OCI-LY1 (cell line): Measurements from ENCODE around the gene GORASP1.
A peak's percentile ranks its signal among the peaks of the same experiment; 100 is the strongest.

Experiments
- H2AFZ ChIP-seq: fragments of 200-600 bp; sonication (generic), shearing (Covaris generic); 2 replicates; pipeline ENCODE4 v1.6.0; 2014; ENCODE audit warnings: antibody characterized with exemption, mild to moderate bottlenecking, low read length
- H3F3A ChIP-seq: fragments of 200-600 bp; sonication (generic), shearing (Covaris generic); 2 replicates; pipeline ENCODE4 v1.6.0; 2014; ENCODE audit warnings: mild to moderate bottlenecking, antibody characterized with exemption, low read length, moderate library complexity; ENCODE audit not compliant: insufficient read depth
- H3K27ac ChIP-seq: fragments of 200-600 bp; sonication (generic); 2 replicates; pipeline ENCODE4 v1.5.1; 2014; ENCODE audit warnings: low read length, mixed run types, mild to moderate bottlenecking, low read depth; ENCODE audit not compliant: poor library complexity, severe bottlenecking
- H3K27me3 ChIP-seq: fragments of 200-600 bp; sonication (generic); 2 replicates; pipeline ENCODE4 v1.6.0; 2014; ENCODE audit warnings: antibody characterized with exemption, mild to moderate bottlenecking, low read length, moderate library complexity; ENCODE audit not compliant: insufficient read depth
- H3K36me3 ChIP-seq: fragments of 200-600 bp; sonication (generic); 2 replicates; pipeline ENCODE4 v1.6.1; 2014; ENCODE audit warnings: mild to moderate bottlenecking, antibody characterized with exemption, low read length, moderate library complexity, mixed read lengths; ENCODE audit not compliant: insufficient read depth
- H3K4me1 ChIP-seq: fragments of 200-600 bp; sonication (generic); 2 replicates; pipeline ENCODE4 v1.5.1; 2014; ENCODE audit warnings: mild to moderate bottlenecking, low read length, moderate library complexity; ENCODE audit not compliant: insufficient read depth, severe bottlenecking
- H3K4me2 ChIP-seq: fragments of 200-600 bp; sonication (generic), shearing (Covaris generic); 2 replicates; pipeline ENCODE4 v1.6.1; 2014; ENCODE audit warnings: low read length
- H3K4me3 ChIP-seq: fragments of 200-600 bp; sonication (generic); 2 replicates; pipeline ENCODE4 v1.5.1; 2014; ENCODE audit warnings: low read length, low read depth, mild to moderate bottlenecking, mixed read lengths; ENCODE audit not compliant: poor library complexity, severe bottlenecking
- H3K79me2 ChIP-seq: fragments of 200-600 bp; shearing (Covaris generic); 2 replicates; pipeline ENCODE4 v1.6.1; 2016; ENCODE audit warnings: mixed run types, low read length, mixed read lengths; ENCODE audit not compliant: insufficient read depth
- H3K9ac ChIP-seq: fragments of 200-600 bp; sonication (generic), shearing (Covaris generic); 2 replicates; pipeline ENCODE4 v1.6.1; 2014; ENCODE audit warnings: mild to moderate bottlenecking, low read length, mixed read lengths
- H3K9me2 ChIP-seq: fragments of 200-600 bp; sonication (generic), shearing (Covaris generic); 2 replicates; pipeline ENCODE4 v1.6.1; 2014; ENCODE audit warnings: low read depth, mild to moderate bottlenecking, low read length, mixed read lengths
- H3K9me3 ChIP-seq: fragments of 200-600 bp; shearing (Covaris generic); 2 replicates; pipeline ENCODE4 v1.6.1; 2014; ENCODE audit warnings: low read length, mixed read lengths
- H4K20me1 ChIP-seq: fragments of 200-600 bp; sonication (generic), shearing (Covaris generic); 2 replicates; pipeline ENCODE4 v1.6.0; 2016; ENCODE audit warnings: mild to moderate bottlenecking, low read length; ENCODE audit not compliant: insufficient read depth
- CTCF ChIP-seq: fragments of 200-600 bp; sonication (generic), shearing (Covaris generic); IDR thresholded peaks from 2 replicates; pipeline ENCODE4 v1.5.1; 2017; ENCODE audit warnings: mild to moderate bottlenecking, antibody characterized with exemption, low read length, moderate library complexity, mixed read lengths
- EZH2 ChIP-seq: fragments of 200-600 bp; sonication (generic), shearing (Covaris generic); IDR thresholded peaks from 2 replicates; pipeline ENCODE4 v1.8.0; 2017; ENCODE audit warnings: borderline replicate concordance, mixed run types, mild to moderate bottlenecking, antibody characterized with exemption, low read length, moderate library complexity, mixed read lengths

Gene GORASP1

GRCh38 chr3:39104961-39105686 is 2.3 kb downstream of the GORASP1 start:
- Histone ChIP-seq H3K4me3 (no peak overlapping the region), H3K4me2 (no peak overlapping the region; the same call in 1 of the 2 replicates), H3F3A (no peaks in the 10 kb centered on the region), H3K27ac (peak overlapping the region; percentile 6), H3K4me1 (peaks cover 33% of the 10 kb centered on the region), H3K27me3 (no peaks in the 10 kb centered on the region), H3K79me2 (no peaks in the 10 kb centered on the region), H4K20me1 (no peaks in the 10 kb centered on the region), H3K9me2 (no peaks in the 10 kb centered on the region), H3K36me3 (peaks cover 2% of the 10 kb centered on the region; the same call in 1 of the 2 replicates), H2AFZ (no peak overlapping the region), H3K9ac (no peak overlapping the region), H3K9me3 (no peaks in the 10 kb centered on the region)
- TF ChIP-seq EZH2 (no peak), CTCF (no peak)

GRCh38 chr3:39103791-39104552 is 3.5 kb downstream of the GORASP1 start:
- Histone ChIP-seq H3K4me1 (peaks cover 33% of the 10 kb centered on the region), H2AFZ (no peak overlapping the region), H3K36me3 (peaks cover 11% of the 10 kb centered on the region; the same call in 1 of the 2 replicates), H3K4me3 (no peak overlapping the region), H4K20me1 (no peaks in the 10 kb centered on the region), H3F3A (no peaks in the 10 kb centered on the region), H3K27me3 (no peaks in the 10 kb centered on the region), H3K79me2 (no peaks in the 10 kb centered on the region), H3K27ac (no peak overlapping the region), H3K9ac (no peak overlapping the region), H3K4me2 (no peak overlapping the region), H3K9me2 (no peaks in the 10 kb centered on the region), H3K9me3 (no peaks in the 10 kb centered on the region)
- TF ChIP-seq CTCF (no peak), EZH2 (no peak)

- Histone ChIP-seq H2AFZ (no peak overlapping the region), H3K79me2 (no peaks in the 10 kb centered on the region), H3K9me2 (no peaks in the 10 kb centered on the region), H3K27me3 (no peaks in the 10 kb centered on the region), H3F3A (no peaks in the 10 kb centered on the region), H3K4me2 (no peak overlapping the region), H3K4me3 (no peak overlapping the region), H3K9me3 (no peaks in the 10 kb centered on the region), H3K9ac (no peak overlapping the region), H3K4me1 (peaks cover 26% of the 10 kb centered on the region), H4K20me1 (no peaks in the 10 kb centered on the region), H3K27ac (peak overlapping the region; percentile 3), H3K36me3 (peaks cover 17% of the 10 kb centered on the region; the same call in 1 of the 2 replicates)
- TF ChIP-seq CTCF (peak; percentile 31; the same call in 1 of the 2 replicates), EZH2 (no peak)
Measured at GRCh38 chr3:39103324-39103693, 4.1 kb downstream of the GORASP1 start.
